GM12864 (cell line): ENCODE data around the gene RUNX3.

Experiments used
- DNase-seq: peaks from one replicate; pipeline ENCODE4 v3.0.0-alpha.2; 2011; ENCODE audit warnings: low read depth
- H3K4me3 ChIP-seq: 2 replicates; pipeline ENCODE4 v1.5.1; 2011; ENCODE audit warnings: mild to moderate bottlenecking, low read depth, low read length, control low read depth
- TF ChIP-seq, protein P1 (sequence below): IDR thresholded peaks from 2 replicates; pipeline ENCODE4 v1.5.1; 2011; ENCODE audit warnings: low read depth, mild to moderate bottlenecking, moderate library complexity, low read length, control low read depth, inconsistent platforms; ENCODE audit errors: missing control alignments

Gene RUNX3

DNA sequence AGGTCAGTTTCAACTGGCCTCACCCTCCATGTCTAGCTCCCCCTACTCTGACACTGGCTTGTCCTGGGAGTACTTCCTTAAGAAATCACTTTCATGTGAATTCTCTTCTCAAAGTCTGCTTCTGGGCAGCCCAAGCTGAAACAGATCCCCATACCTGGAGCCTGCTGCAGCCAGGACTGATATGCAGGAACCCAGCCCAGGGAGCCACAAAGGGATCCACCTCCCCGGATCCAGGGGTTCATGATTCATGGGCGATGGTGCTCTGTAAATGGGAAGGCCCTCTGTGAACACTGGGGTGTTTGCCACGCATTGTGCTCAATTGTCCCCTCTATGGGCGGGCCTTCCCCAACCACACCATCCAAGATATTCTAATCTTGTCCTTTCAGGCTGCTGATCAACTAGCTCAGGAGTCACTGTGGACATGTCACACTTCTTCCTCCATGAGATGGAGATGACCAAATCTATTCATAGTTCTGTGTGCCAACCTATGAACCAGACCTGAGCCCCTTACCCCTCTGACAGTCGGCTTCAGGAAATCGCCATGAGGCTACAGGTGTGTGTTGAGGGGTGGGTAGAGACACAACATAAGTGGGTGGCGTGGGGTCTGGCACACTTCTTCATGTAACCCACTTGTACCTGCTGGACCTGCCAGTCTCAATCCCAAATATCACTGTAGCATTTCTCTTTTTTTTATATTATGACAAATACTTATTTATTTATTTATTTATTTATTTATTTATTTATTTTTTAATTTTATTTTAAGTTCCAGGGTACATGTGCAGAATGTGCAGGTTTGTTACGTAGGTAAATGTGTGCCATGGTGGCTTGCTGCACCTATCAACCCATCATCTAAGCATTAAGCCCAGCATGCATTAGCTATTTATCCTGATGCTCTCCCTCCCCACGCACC, 41.8 kb downstream of the RUNX3 start:
- no peak for DNase-seq
- TF ChIP-seq, protein P1, sequence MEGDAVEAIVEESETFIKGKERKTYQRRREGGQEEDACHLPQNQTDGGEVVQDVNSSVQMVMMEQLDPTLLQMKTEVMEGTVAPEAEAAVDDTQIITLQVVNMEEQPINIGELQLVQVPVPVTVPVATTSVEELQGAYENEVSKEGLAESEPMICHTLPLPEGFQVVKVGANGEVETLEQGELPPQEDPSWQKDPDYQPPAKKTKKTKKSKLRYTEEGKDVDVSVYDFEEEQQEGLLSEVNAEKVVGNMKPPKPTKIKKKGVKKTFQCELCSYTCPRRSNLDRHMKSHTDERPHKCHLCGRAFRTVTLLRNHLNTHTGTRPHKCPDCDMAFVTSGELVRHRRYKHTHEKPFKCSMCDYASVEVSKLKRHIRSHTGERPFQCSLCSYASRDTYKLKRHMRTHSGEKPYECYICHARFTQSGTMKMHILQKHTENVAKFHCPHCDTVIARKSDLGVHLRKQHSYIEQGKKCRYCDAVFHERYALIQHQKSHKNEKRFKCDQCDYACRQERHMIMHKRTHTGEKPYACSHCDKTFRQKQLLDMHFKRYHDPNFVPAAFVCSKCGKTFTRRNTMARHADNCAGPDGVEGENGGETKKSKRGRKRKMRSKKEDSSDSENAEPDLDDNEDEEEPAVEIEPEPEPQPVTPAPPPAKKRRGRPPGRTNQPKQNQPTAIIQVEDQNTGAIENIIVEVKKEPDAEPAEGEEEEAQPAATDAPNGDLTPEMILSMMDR = no peak
- H3K4me3 ChIP-seq = no peak overlapping the region

DNA sequence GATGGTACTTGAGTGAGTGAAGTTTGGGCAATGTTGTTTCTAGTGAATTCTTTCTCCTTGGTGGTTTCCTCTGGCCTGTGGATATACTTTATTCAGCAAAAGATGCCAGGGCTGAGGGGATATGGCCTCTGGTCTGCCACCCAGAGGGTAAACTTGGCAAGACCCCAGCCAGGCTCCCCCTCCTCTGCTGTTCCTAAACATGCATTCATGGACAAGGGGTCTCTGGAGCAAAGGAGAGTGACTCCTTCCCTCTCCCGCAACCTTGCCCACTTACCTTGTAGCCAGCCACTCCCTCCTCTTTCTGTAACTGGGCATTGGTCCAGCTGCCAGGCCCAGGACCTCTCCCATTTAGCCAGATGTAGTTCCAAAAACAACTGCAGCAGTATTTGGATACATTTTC, 43.8 kb downstream of the RUNX3 start:
- TF ChIP-seq, protein P1 = no peak
- no peak overlapping the region for H3K4me3 ChIP-seq
- DNase-seq = no peak

DNA sequence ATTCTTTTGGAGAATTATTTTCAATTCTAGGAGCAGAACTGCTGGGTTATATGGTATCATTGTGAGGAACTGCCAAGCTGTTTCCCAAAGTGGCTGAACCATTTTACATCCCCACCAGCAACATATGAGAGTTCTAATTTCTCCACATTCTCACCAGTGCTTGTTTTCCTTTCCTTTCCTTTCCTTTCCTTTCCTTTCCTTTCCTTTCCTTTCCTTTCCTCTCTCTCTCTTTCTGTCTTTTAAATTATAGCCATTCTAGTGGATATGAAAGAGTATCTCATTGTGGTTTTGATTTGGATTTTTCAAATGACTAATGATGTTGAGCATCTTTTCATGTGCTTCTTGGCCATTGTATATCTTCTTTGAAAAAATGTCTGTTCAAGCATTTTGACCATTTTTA, 45.3 kb downstream of the RUNX3 start:
- TF ChIP-seq, protein P1 = no peak
- no peak overlapping the region for H3K4me3 ChIP-seq
- DNase-seq = no peak

DNA sequence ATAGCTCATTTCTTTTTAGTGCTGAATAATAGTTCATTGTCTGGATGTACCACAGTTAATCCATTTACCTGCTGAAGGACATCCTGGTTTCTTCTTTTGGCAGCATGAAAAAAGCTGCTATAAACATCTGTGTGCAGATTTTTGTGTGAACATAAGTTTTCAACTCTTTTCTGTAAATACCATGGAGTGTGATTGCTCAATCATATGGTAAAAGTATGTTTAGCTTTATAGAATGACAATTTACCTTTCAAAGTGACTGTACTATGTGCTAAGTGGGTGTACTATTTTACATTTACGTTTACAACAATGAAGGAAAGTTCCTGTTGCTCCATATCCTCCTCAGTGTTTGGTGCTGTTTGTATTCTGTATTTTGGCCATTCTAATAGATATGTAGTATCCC, 49.0 kb downstream of the RUNX3 start:
- TF ChIP-seq, protein P1 = no peak
- H3K4me3 ChIP-seq = no peak overlapping the region
- DNase-seq = no peak

DNA sequence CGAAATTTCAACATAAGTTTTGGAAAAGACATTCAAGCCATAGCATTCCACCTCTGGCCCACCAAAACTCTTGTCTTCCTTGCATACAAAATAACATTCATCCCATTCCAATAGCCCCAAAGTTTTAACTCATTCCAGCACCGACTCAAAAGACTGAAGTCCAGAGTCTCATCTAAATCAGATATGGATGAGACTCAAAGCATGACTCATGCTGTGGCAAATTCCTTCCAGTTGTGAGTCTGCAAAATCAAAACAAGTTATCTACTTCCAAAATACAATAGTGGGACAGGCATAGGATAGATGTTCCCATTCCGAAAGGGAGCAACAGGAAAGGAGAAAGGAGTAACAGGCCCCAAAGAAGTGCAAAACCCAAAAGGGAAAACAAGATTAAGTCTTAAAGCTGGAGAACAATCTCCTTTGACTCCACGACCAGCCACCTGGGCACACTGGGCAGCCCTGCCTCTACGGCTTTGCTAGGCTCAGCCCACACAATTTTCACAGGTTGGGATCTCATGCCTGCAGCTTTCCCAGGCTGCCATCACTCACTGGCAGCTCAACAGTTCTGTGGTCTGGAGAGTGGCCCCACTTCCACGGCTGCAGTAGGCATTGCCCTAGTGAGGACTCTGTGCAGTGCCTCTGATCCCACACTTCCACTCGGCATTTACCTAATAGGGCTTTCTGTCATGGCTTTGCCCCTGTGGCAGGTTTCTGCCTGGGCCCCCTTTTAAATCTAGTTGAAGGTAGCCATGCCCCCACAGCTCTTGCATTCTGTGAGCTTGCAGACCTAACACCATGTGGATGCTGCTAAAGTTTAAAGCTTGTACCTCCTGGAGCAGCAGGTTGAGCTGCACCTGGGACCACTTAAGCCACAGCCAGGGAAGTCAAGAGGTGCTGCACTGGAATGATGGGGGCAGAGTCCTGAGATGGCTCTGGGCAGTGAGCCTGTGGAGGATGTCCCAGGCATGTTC, 51.0 kb downstream of the RUNX3 start:
- TF ChIP-seq, protein P1 = no peak
- DNase-seq = no peak
- H3K4me3 ChIP-seq = no peak overlapping the region

DNA sequence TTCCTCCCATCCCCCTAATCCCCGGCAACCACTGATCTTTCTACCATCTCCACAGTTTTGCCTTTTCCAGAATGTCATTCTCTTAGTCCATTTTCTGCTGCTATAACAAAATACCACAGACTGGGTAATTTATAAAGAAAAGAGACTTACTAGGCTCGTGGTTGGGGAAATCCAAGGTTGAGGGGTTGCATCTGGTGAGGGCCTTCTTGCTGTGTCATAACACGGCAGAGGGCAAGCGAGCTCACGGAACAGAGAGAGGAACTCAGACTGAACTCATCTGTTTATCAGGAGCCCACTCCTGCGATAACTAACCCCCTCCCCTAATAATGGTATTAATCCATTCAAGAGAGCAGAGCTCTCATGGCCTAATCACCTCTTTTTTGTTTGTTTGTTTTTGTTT, 52.0 kb downstream of the RUNX3 start:
- TF ChIP-seq, protein P1 = no peak
- DNase-seq = no peak
- no peak overlapping the region for H3K4me3 ChIP-seq
